ENCODE results near the gene ADAMTS2.

Gene ADAMTS2

DNA sequence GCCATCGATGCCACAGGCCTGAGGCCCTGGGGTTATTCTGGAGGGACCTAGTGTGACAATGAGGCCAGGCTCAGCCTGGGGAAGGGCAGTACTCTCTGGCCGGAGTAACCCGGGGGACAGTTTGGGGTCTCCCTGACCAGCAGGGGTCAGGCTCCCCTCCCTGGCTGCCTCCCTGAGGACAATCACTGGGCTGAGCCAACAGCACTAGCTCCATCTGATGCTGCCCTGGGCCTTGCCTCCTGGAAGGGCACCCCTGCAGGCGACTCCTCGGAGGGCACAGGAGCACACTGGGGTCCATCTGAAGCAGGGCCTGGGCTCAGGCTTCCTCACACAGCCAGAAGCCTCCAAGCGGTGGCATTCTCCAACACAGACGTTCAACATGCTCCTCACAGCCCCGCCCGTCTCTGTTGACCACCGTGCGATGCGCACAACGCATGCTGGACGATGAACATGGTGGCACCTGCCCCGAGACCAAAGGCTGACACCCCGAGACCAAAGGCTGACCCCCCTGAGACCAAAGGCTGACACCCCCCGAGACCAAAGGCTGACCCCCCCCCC, 68.3 kb downstream of the ADAMTS2 start:
- H3K4me3 ChIP-seq (ENCODE audit: low read depth, low read length): no peak overlapping the region
- TF ChIP-seq, protein P1, sequence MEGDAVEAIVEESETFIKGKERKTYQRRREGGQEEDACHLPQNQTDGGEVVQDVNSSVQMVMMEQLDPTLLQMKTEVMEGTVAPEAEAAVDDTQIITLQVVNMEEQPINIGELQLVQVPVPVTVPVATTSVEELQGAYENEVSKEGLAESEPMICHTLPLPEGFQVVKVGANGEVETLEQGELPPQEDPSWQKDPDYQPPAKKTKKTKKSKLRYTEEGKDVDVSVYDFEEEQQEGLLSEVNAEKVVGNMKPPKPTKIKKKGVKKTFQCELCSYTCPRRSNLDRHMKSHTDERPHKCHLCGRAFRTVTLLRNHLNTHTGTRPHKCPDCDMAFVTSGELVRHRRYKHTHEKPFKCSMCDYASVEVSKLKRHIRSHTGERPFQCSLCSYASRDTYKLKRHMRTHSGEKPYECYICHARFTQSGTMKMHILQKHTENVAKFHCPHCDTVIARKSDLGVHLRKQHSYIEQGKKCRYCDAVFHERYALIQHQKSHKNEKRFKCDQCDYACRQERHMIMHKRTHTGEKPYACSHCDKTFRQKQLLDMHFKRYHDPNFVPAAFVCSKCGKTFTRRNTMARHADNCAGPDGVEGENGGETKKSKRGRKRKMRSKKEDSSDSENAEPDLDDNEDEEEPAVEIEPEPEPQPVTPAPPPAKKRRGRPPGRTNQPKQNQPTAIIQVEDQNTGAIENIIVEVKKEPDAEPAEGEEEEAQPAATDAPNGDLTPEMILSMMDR (IDR thresholded peaks at IDR 0.05; ENCODE audit: low read depth, low read length): 0 out of 2 replicates have a peak, but pooled peaks have one; percentile 5

DNA sequence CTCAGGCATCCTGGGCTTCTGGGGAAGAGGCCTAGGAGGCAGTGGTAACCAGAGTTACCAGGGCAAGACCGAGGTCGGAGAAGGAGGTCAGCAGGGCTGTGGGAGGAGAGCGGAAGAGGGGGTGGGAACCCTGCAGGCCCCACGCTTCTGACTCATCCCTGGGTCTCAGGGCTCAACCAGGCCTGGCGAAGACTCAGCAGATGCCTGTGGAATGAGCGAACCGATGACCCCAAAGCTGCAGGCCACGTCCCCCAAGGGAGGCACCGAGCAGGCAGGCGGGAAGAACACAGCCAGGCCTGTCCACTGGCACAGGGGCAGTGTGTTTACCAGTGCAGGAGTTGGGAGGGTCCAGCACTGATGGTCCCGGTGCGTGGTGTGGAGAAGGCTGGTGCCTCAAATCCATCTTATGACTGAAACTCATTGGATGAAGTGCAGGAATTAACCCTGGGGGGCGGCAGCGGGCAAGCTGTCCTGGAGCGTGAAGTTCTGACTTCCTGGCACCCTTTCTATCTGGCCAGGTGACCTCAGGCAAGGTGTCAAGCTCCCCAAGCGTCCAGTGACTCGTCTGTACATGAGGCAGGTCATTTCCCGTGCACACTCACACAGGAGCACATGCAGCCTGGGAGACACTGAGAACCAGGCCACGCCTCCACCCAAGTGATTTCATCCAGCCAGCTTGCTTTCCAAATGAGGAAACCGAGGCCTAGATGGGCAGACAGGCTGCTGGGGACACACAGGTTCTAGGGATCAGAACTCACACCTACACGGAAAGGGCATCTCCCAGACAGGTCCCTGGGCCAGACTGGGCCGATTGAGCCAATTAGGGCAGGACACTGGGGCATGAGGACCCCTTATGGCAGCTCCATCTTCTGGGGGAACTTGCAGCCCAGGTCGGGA, 69.1 kb downstream of the ADAMTS2 start:
- TF ChIP-seq, protein P1 (IDR thresholded peaks at IDR 0.05; ENCODE audit: low read depth, low read length): no peak
- H3K4me3 ChIP-seq (ENCODE audit: low read depth, low read length): peak overlapping the region; percentile 31

DNA sequence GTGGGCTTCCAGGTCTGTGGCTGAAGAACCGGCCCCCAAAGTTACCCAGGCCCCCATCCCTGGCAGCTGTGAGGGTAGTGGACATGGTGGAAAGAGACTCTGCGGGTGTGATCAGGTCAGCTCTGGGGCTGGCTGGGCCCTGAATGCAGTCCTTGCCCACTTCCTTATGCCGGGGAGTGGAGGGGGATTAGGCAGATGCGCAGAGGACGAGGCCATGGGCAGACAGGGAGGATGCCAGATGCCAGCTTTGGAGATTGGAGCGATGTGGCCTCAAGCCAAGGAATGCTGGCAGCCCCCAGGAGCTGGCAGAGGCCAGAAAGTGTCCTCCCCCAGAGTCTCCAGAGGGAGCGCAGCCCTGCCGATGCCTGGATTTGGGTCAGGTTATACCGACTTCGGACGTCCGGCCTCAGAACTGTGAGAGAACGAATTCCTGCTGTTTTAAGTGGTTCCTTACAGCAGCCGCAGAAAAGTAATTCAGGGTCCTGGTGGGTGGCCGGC, 69.8 kb downstream of the ADAMTS2 start:
- TF ChIP-seq, protein P1 (IDR thresholded peaks at IDR 0.05; ENCODE audit: low read depth, low read length): no peak
- peak overlapping the region; percentile 31 for H3K4me3 ChIP-seq (ENCODE audit: low read depth, low read length)

DNA sequence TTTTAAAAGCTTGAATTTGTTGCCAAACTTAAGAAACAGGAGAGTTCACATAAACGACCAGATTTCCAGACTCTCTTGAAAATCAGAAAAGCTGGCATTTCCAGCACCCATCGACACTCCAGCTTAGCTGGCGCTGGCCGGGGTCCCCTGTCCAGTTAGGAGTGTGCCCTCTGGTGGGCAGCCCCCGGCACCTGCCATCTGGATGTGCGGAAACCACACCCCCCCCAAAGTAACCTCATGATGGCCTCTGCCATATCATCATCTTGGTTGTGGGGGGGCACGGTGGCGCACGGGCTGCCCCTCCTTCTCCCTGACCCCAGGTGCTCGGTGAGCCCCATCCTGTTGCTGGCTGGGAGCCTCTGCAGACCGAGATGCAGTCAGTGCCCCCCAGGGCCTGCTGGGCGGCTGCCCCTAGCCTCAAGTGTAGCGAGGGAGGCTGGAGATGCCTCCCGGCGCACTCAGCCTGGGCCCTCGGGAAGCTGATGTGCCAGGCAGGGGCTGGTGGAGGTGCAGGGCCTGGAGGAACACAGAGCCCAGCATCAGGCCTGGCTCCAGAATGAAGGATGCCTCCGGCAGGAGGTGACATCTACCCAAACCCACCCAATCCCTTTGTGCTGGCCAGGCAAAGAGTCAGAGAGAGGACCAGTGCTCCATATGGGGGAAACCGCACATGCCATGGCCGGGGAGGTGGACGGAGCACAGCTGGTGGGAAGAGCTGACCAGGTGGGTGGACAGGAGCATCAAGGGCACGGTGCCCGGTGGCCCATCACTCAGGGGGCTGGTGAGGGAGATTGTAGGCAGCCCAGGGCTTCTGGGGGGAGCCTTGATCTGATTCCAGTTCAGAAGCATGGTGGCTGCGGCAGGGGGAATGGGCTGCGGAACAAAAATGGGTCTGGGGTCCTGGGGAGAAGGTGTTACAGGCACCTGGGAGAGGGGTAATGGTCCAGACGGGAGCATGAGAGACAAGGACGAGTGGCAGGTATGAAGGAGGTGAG, 70.6 kb downstream of the ADAMTS2 start:
- TF ChIP-seq, protein P1 (IDR thresholded peaks at IDR 0.05; ENCODE audit: low read depth, low read length): no peak
- no peak overlapping the region for H3K4me3 ChIP-seq (ENCODE audit: low read depth, low read length)

DNA sequence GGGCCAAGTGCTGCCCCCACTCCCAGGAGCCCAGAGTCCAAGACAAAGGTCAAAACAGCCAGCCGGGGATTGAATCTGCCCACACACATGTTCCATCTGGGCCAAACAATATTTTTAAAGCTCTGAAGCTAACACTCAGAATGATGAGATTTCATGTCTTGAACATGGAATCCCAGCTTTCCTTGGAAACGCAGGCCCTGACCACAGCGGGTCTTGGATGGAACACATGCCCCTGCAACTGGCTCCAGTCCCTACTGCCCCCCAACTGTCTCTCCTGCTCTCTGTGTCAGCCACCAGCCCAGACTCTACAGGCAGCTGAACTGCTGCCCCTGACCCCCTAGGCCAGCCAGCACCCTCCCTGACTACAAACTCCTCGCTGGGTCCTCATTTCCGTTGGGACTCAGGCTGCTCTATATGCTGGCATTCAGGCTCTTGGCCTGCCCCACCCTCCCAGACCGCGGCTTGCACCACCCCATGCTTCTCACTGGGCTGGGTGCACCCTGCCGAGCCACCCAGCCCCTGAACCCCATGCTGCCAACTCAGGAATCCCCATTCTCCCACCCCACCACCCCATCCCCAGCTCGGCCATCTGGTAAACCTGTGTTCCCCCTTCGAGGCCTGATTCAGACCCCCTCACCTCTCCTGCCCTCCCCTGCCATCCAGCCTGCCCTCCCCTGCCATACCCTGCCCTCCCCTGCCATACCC, 71.7 kb downstream of the ADAMTS2 start:
- TF ChIP-seq, protein P1 (IDR thresholded peaks at IDR 0.05; ENCODE audit: low read depth, low read length): no peak
- no peak overlapping the region for H3K4me3 ChIP-seq (ENCODE audit: low read depth, low read length)

DNA sequence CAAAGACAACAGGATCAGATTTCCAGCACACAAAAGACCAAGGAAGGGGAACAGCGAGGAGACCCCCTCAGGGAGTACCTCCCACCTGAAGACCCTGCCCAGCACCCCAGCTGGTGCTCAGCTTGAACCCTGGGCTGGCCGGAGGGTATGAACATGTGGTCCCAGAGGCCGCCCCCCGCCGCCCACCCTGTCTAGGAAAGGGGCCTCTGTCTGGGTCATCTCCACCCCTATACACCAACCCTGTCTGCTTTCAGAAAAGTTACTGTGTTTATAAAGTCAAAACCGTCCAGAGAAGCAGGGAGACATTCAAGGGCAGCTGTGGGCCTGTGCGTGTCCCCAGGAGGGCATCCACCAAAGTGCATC, 72.2 kb downstream of the ADAMTS2 start:
- TF ChIP-seq, protein P1 (IDR thresholded peaks at IDR 0.05; ENCODE audit: low read depth, low read length): no peak
- H3K4me3 ChIP-seq (ENCODE audit: low read depth, low read length): no peak overlapping the region

Data from WI38 (cell line).